Sigmoid colon (tissue), 4 donors: ENCODE measurements around the gene ATP13A2.

Experiments used
- CTCF ChIP-seq, 4 experiments: fragments of 450-650 bp in 3 of 4; fragments of 200-600 bp in 1 of 4; IDR thresholded peaks; one replicate each; pipeline ENCODE4 v1.5.1; 2016 to 2019; ENCODE audit warnings: antibody characterized with exemption in 4 of 4, mild to moderate bottlenecking in 3 of 4, moderate library complexity in 2 of 4
- EP300 ChIP-seq, 4 donors: sonication (generic); formaldehyde crosslinking; IDR thresholded peaks; one replicate each; pipeline ENCODE4 v1.6.1; 2017; ENCODE audit warnings: antibody characterized with exemption in 4 of 4
- POLR2A ChIP-seq, 2 donors: fragments of 450-650 bp; IDR thresholded peaks; one replicate each; pipeline ENCODE4 v1.6.1; 2016; ENCODE audit warnings: antibody characterized with exemption in 2 of 2, mild to moderate bottlenecking in 2 of 2, moderate library complexity in 2 of 2
- POLR2AphosphoS5 ChIP-seq, 4 donors: sonication (generic); formaldehyde crosslinking; IDR thresholded peaks; one replicate each; pipeline ENCODE4 v1.6.1; 2017; ENCODE audit warnings: antibody characterized with exemption in 4 of 4

- TF ChIP-seq CTCF (IDR thresholded peaks at IDR 0.05) (no peak), POLR2AphosphoS5 (IDR thresholded peaks at IDR 0.05) (no peak), POLR2A (IDR thresholded peaks at IDR 0.05) (no peak), EP300 (IDR thresholded peaks at IDR 0.05) (no peak)
Observed at GRCh38 chr1:17012775-17013490, 1.2 kb upstream of the ATP13A2 start.
